VCaP (cell line): Measurements from ENCODE around the gene TEAD1.
A peak's percentile ranks its signal among the peaks of the same experiment; 100 is the strongest.

Experiments used
- H3K27ac ChIP-seq: fragments of 450-650 bp; 2 replicates; pipeline ENCODE4 v1.5.1; 2017
- TF ChIP-seq, protein P1 (sequence below): fragments of 450-650 bp; conservative IDR thresholded peaks from 2 replicates; pipeline ENCODE4 v1.5.1; 2017; ENCODE audit warnings: mild to moderate bottlenecking, moderate library complexity

Gene TEAD1

GRCh38 chr11:12902791-12903486, 228.7 kb downstream of the TEAD1 start:
- TF ChIP-seq, protein P1, sequence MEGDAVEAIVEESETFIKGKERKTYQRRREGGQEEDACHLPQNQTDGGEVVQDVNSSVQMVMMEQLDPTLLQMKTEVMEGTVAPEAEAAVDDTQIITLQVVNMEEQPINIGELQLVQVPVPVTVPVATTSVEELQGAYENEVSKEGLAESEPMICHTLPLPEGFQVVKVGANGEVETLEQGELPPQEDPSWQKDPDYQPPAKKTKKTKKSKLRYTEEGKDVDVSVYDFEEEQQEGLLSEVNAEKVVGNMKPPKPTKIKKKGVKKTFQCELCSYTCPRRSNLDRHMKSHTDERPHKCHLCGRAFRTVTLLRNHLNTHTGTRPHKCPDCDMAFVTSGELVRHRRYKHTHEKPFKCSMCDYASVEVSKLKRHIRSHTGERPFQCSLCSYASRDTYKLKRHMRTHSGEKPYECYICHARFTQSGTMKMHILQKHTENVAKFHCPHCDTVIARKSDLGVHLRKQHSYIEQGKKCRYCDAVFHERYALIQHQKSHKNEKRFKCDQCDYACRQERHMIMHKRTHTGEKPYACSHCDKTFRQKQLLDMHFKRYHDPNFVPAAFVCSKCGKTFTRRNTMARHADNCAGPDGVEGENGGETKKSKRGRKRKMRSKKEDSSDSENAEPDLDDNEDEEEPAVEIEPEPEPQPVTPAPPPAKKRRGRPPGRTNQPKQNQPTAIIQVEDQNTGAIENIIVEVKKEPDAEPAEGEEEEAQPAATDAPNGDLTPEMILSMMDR = no peak
- no peak overlapping the region for H3K27ac ChIP-seq

GRCh38 chr11:12905435-12905834, 231.2 kb downstream of the TEAD1 start:
- TF ChIP-seq, protein P1 = no peak
- no peak overlapping the region for H3K27ac ChIP-seq

GRCh38 chr11:12906501-12906900, 232.3 kb downstream of the TEAD1 start:
- H3K27ac ChIP-seq = no peak overlapping the region
- TF ChIP-seq, protein P1 = no peak

- H3K27ac ChIP-seq = no peak overlapping the region
- TF ChIP-seq, protein P1 = no peak
These were observed 235.7 kb downstream of the TEAD1 start for GRCh38 chr11:12909879-12910278.

DNA sequence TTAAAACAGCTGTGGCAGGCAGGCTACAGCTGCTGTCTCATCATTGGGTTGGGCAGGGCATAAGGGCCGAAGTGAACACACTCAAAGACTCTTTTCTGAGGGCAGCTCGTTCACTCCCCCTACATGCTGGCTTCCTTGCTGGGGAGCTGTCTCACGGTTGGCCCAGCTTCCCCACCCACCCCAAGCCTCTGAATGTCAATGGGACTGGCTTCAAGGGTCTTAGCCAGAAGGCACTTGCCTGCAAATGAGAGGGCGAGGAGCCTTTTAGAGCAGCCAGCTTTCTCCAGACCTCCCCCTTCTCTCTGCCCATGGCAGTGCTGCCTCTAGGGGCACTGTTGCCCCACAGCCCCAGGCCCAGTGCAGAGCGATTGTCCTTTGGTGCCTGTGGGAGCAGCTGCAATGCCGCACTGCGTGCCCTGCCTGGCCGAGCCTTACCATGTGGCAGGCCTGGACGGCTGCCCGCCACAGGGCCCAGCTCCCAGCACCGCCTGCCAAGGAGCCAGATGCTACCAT, 240.2 kb downstream of the TEAD1 start:
- no peak overlapping the region for H3K27ac ChIP-seq
- TF ChIP-seq, protein P1 = peak; percentile 72

DNA sequence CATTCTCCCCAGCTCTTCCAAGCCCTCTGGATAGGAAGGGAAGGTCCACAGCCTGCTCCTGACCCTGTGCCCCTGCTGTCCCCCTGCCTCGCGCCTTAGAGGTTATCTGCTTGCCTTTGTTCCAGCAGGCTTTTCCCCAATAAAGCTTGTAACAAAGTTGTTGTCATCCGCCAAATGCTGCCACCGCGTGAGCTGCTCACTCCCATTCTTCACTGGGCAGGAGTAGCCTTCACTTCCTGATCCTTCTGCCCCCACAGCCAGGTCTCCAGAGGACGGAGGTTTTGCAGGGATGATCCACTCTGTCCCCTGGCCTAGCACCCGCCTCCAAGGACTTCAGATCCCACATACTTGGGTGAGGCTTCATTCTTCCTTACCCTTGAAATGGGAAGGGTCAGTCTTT, 240.9 kb downstream of the TEAD1 start:
- H3K27ac ChIP-seq = no peak overlapping the region
- TF ChIP-seq, protein P1 = no peak

- H3K27ac ChIP-seq = no peak overlapping the region
- TF ChIP-seq, protein P1 = no peak
These were observed 243.6 kb downstream of the TEAD1 start for GRCh38 chr11:12917822-12918221.
